Ishikawa (cell line): ENCODE data around the gene GOSR1.

Source experiments
- RAD21 ChIP-seq: IDR thresholded peaks from 2 replicates; pipeline ENCODE4 v1.6.1; 2012; ENCODE audit warnings: low read depth
- REST ChIP-seq: IDR thresholded peaks from 2 replicates; pipeline ENCODE4 v1.6.1; 2012; ENCODE audit warnings: low read depth, mild to moderate bottlenecking
- TCF12 ChIP-seq: IDR thresholded peaks from 2 replicates; pipeline ENCODE4 v1.6.1; 2012; ENCODE audit warnings: low read depth
- ZBTB7A ChIP-seq: IDR thresholded peaks from 2 replicates; pipeline ENCODE4 v1.6.1; 2012; ENCODE audit warnings: low read depth

GRCh38 chr17:30505868-30506417 is 28.7 kb downstream of the GOSR1 start:
- no peak for TF ChIP-seq REST
- TF ChIP-seq TCF12: no peak
- TF ChIP-seq RAD21: no peak
- TF ChIP-seq ZBTB7A: no peak
